GM23338 (cell line): ENCODE measurements around the gene MGME1. TPM values are rescaled to one million over a fixed set of nuclear protein-coding genes. Genes with fewer than 3 reads are reported as not detected.

Experiments used
- ATAC-seq: fragments of 200-7000 bp; cut with Tn5 transposase; 3 replicates; pipeline ENCODE4 v1.9.1; 2020
- DNase-seq: peaks from one replicate; pipeline ENCODE4 v3.0.0-alpha.2; 2015; ENCODE audit warnings: low spot score
- H2AFZ ChIP-seq: fragments of 200-600 bp; sonication (generic); 2 replicates; pipeline ENCODE4 v1.8.0; 2016; ENCODE audit warnings: antibody characterized with exemption, mild to moderate bottlenecking, moderate library complexity
- H3F3A ChIP-seq: fragments of 200-600 bp; sonication (generic); replicated peaks from 2 replicates; pipeline ENCODE4 v1.8.0; 2017; ENCODE audit warnings: antibody characterized with exemption, mixed run types, low read depth
- H3K27ac ChIP-seq: fragments of 200-600 bp; sonication (generic); 2 replicates; pipeline ENCODE4 v1.6.1; 2016; ENCODE audit warnings: low read depth
- H3K27me3 ChIP-seq: fragments of 200-600 bp; sonication (generic); 2 replicates; pipeline ENCODE4 v1.8.0; 2016; ENCODE audit warnings: mild to moderate bottlenecking, mixed run types, moderate library complexity; ENCODE audit not compliant: insufficient read depth
- H3K36me3 ChIP-seq: fragments of 200-600 bp; sonication (generic); 2 replicates; pipeline ENCODE4 v1.8.0; 2016; ENCODE audit warnings: mild to moderate bottlenecking; ENCODE audit not compliant: insufficient read depth
- H3K4me1 ChIP-seq: fragments of 200-600 bp; sonication (generic); 2 replicates; pipeline ENCODE4 v1.8.0; 2016; ENCODE audit warnings: mild to moderate bottlenecking, moderate library complexity; ENCODE audit not compliant: insufficient read depth
- H3K4me2 ChIP-seq: fragments of 200-600 bp; sonication (generic); 2 replicates; pipeline ENCODE4 v1.7.1; 2017; ENCODE audit warnings: mixed run types
- H3K4me3 ChIP-seq: fragments of 200-600 bp; sonication (generic); 2 replicates; pipeline ENCODE4 v1.6.1; 2016; ENCODE audit warnings: mixed run types
- H3K79me2 ChIP-seq: fragments of 200-600 bp; sonication (generic); replicated peaks from 2 replicates; pipeline ENCODE4 v1.8.0; 2017; ENCODE audit warnings: mild to moderate bottlenecking; ENCODE audit not compliant: insufficient read depth
- H3K9me2 ChIP-seq: fragments of 200-600 bp; sonication (generic); 2 replicates; pipeline ENCODE4 v1.8.0; 2017; ENCODE audit not compliant: insufficient read depth
- H4K20me1 ChIP-seq: fragments of 200-600 bp; sonication (generic); replicated peaks from 2 replicates; pipeline ENCODE4 v1.8.0; 2017; ENCODE audit warnings: mild to moderate bottlenecking; ENCODE audit not compliant: insufficient read depth
- H3K27ac Mint-ChIP-seq: 2 replicates; pipeline ENCODE4 v1.8.0; 2020; ENCODE audit warnings: inconsistent platforms, mild to moderate bottlenecking, moderate library complexity, mixed read lengths
- H3K27me3 Mint-ChIP-seq: 3 replicates; pipeline ENCODE4 v1.8.0; 2022; ENCODE audit warnings: low read depth, mild to moderate bottlenecking, moderate library complexity, mixed read lengths, inconsistent platforms; ENCODE audit not compliant: insufficient read depth, poor library complexity
- H3K36me3 Mint-ChIP-seq: 3 replicates; pipeline ENCODE4 v1.8.0; 2021; ENCODE audit warnings: low read depth, mild to moderate bottlenecking, inconsistent platforms, moderate library complexity, mixed read lengths
- H3K4me1 Mint-ChIP-seq: 3 replicates; pipeline ENCODE4 v1.8.0; 2020; ENCODE audit warnings: mild to moderate bottlenecking, inconsistent platforms, mixed read lengths
- H3K4me3 Mint-ChIP-seq: 3 replicates; pipeline ENCODE4 v1.8.0; 2021; ENCODE audit warnings: moderate library complexity, mild to moderate bottlenecking, inconsistent platforms, mixed read lengths
- H3K9me3 Mint-ChIP-seq: 3 replicates; pipeline ENCODE4 v1.8.0; 2020; ENCODE audit warnings: moderate library complexity, mild to moderate bottlenecking, inconsistent platforms, mixed read lengths
- CREB1 ChIP-seq: fragments of 250-450 bp; sonication (Bioruptor Pico); IDR thresholded peaks from 2 replicates; pipeline ENCODE4 v1.5.0; 2020; ENCODE audit warnings: low read depth, mild to moderate bottlenecking, moderate library complexity
- EZH2 ChIP-seq: fragments of 200-600 bp; sonication (generic); IDR thresholded peaks from one replicate; pipeline ENCODE4 v1.8.0; 2017; ENCODE audit warnings: antibody characterized with exemption, mild to moderate bottlenecking, low read depth; ENCODE audit not compliant: unreplicated experiment
- EZH2phosphoT487 ChIP-seq: fragments of 200-600 bp; sonication (generic); IDR thresholded peaks from one replicate; pipeline ENCODE4 v1.8.1; 2018; ENCODE audit warnings: antibody characterized with exemption; ENCODE audit not compliant: unreplicated experiment
- JUNB ChIP-seq: IDR thresholded peaks from one replicate; pipeline ENCODE4 v1.6.1; 2016; ENCODE audit warnings: antibody characterized with exemption; ENCODE audit not compliant: unreplicated experiment
- NANOG ChIP-seq: IDR thresholded peaks from 2 replicates; pipeline ENCODE4 v1.6.1; 2016; ENCODE audit warnings: antibody characterized with exemption, borderline replicate concordance
- POLR2AphosphoS5 ChIP-seq: IDR thresholded peaks from 2 replicates; pipeline ENCODE4 v1.6.1; 2016; ENCODE audit warnings: antibody characterized with exemption, low read depth
- STAT1 ChIP-seq: IDR thresholded peaks from one replicate; pipeline ENCODE4 v1.6.1; 2016; ENCODE audit warnings: antibody characterized with exemption; ENCODE audit not compliant: unreplicated experiment
- ZNF114 ChIP-seq: fragments of 250-450 bp; sonication (Bioruptor Pico); IDR thresholded peaks from 2 replicates; pipeline ENCODE4 v1.5.0; 2020; ENCODE audit warnings: mild to moderate bottlenecking, moderate library complexity
- ZNF331 ChIP-seq: fragments of 250-450 bp; sonication (Bioruptor Pico); IDR thresholded peaks from 2 replicates; pipeline ENCODE4 v1.5.0; 2020; ENCODE audit warnings: low read depth, mild to moderate bottlenecking, moderate library complexity
- polyA plus RNA-seq: library from polyadenylated mRNA; unstranded; fragments of >200 nt; fragmentation: Nextera tagmentation; extraction: Ambion mirVana; gene quantifications from 2 replicates; pipeline ENCODE4 v1.2.1, GENCODE V29; 2016
- total RNA-seq: library from RNA; depleted of rRNA; stranded (reverse); fragments of >200 nt; shearing (Covaris generic); gene quantifications from 2 replicates; pipeline ENCODE4 v1.2.3, GENCODE V29; 2014
- TF ChIP-seq, protein P1 (sequence below): IDR thresholded peaks from 2 replicates; pipeline ENCODE4 v1.6.1; 2016; ENCODE audit warnings: antibody characterized with exemption
- TF ChIP-seq, protein P2 (sequence below): IDR thresholded peaks from one replicate; pipeline ENCODE4 v1.6.1; 2018; ENCODE audit warnings: antibody characterized with exemption; ENCODE audit not compliant: unreplicated experiment
- TF ChIP-seq, protein P3 (sequence below): fragments of 250-450 bp; sonication (Bioruptor Pico); IDR thresholded peaks from 2 replicates; pipeline ENCODE4 v1.5.0; 2020; ENCODE audit warnings: mild to moderate bottlenecking, moderate library complexity
- TF ChIP-seq, protein P4 (sequence below), 2 experiments: fragments of 200-600 bp in 1 of 2; sonication (generic) in 1 of 2; conservative IDR thresholded peaks; 2 replicates each; pipeline versions ENCODE4 v1.5.1 to v1.6.1; 2016 to 2017; ENCODE audit warnings: antibody characterized with exemption in 2 of 2, low read depth in 2 of 2, mild to moderate bottlenecking in 2 of 2, moderate library complexity in 1 of 2

MGME1 gene
- total and polyA plus RNA-seq, 2 experiments from 2014 or later: 43.1 to 56.9 TPM

DNA sequence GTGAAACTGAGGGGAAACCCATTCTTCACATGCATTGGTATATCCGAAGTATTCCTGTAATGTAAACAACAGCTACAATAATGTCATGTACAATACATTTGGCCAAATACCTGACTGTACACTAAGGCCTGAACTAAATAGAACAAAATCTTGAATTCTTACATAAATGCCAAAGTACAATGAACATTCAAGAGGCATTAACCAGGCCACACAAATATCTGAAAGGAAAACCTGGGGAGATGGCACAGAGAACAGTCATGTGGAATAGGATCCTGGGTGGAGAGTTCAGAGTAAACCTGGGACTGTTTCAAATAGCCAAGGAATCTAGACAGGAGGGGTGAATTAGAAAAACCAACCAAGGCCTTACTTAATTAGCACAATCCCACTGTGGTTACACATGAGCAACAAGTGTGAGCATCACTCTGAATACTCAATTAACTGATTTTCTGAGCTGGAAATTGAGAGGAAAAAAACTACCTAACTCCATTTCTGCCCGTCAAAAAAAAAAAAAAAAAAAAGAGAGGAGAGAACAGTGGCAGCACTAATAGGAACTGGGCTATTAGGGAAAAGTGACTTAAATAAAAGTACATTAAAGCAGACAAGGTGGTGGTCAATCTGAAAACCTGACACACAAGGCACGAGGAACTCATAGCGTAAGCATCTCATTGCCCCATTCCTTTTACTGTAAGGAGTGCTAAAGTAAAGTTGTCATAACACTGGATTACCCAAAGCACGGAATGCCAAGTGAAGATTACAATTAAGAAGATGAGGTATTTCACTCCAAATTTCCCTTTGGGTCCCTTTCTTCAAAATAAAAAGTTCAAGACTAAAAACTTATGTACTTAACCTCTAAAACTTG is 11.1 kb upstream of the MGME1 start:
- Histone ChIP-seq H3K27ac (peak overlapping the region; percentile 67), H2AFZ (no peak overlapping the region), H3F3A (peaks cover 16% of the 10 kb centered on the region), H3K4me2 (peak overlapping the region; percentile 53), H3K4me3 (no peak overlapping the region), H3K4me1 (peaks cover 34% of the 10 kb centered on the region), H3K36me3 (peaks cover 29% of the 10 kb centered on the region), H3K79me2 (peaks cover 100% of the 10 kb centered on the region), H4K20me1 (peaks cover 86% of the 10 kb centered on the region), H3K27me3 (no peaks in the 10 kb centered on the region), H3K9me2 (no peaks in the 10 kb centered on the region)
- H3K36me3 Mint-ChIP-seq: peaks cover 79% of the 10 kb centered on the region
- DNase-seq: no peak
- peak overlapping the region; percentile 34; the same call in 1 of the 2 replicates for H3K27ac Mint-ChIP-seq
- peaks cover 11% of the 10 kb centered on the region for H3K27me3 Mint-ChIP-seq
- H3K4me1 Mint-ChIP-seq: peaks cover 43% of the 10 kb centered on the region
- no peak for ATAC-seq
- TF ChIP-seq NANOG: no peak
- TF ChIP-seq CREB1 (CRISPR knock-in tag): no peak
- no peak for TF ChIP-seq JUNB
- TF ChIP-seq, protein P1, sequence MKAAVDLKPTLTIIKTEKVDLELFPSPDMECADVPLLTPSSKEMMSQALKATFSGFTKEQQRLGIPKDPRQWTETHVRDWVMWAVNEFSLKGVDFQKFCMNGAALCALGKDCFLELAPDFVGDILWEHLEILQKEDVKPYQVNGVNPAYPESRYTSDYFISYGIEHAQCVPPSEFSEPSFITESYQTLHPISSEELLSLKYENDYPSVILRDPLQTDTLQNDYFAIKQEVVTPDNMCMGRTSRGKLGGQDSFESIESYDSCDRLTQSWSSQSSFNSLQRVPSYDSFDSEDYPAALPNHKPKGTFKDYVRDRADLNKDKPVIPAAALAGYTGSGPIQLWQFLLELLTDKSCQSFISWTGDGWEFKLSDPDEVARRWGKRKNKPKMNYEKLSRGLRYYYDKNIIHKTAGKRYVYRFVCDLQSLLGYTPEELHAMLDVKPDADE: no peak
- no peak for TF ChIP-seq POLR2AphosphoS5
- no peak for TF ChIP-seq EZH2phosphoT487
- TF ChIP-seq, protein P2, sequence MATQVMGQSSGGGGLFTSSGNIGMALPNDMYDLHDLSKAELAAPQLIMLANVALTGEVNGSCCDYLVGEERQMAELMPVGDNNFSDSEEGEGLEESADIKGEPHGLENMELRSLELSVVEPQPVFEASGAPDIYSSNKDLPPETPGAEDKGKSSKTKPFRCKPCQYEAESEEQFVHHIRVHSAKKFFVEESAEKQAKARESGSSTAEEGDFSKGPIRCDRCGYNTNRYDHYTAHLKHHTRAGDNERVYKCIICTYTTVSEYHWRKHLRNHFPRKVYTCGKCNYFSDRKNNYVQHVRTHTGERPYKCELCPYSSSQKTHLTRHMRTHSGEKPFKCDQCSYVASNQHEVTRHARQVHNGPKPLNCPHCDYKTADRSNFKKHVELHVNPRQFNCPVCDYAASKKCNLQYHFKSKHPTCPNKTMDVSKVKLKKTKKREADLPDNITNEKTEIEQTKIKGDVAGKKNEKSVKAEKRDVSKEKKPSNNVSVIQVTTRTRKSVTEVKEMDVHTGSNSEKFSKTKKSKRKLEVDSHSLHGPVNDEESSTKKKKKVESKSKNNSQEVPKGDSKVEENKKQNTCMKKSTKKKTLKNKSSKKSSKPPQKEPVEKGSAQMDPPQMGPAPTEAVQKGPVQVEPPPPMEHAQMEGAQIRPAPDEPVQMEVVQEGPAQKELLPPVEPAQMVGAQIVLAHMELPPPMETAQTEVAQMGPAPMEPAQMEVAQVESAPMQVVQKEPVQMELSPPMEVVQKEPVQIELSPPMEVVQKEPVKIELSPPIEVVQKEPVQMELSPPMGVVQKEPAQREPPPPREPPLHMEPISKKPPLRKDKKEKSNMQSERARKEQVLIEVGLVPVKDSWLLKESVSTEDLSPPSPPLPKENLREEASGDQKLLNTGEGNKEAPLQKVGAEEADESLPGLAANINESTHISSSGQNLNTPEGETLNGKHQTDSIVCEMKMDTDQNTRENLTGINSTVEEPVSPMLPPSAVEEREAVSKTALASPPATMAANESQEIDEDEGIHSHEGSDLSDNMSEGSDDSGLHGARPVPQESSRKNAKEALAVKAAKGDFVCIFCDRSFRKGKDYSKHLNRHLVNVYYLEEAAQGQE: no peak
- no peak for TF ChIP-seq ZNF114 (CRISPR knock-in tag)
- TF ChIP-seq EZH2: no peak
- TF ChIP-seq, protein P3, sequence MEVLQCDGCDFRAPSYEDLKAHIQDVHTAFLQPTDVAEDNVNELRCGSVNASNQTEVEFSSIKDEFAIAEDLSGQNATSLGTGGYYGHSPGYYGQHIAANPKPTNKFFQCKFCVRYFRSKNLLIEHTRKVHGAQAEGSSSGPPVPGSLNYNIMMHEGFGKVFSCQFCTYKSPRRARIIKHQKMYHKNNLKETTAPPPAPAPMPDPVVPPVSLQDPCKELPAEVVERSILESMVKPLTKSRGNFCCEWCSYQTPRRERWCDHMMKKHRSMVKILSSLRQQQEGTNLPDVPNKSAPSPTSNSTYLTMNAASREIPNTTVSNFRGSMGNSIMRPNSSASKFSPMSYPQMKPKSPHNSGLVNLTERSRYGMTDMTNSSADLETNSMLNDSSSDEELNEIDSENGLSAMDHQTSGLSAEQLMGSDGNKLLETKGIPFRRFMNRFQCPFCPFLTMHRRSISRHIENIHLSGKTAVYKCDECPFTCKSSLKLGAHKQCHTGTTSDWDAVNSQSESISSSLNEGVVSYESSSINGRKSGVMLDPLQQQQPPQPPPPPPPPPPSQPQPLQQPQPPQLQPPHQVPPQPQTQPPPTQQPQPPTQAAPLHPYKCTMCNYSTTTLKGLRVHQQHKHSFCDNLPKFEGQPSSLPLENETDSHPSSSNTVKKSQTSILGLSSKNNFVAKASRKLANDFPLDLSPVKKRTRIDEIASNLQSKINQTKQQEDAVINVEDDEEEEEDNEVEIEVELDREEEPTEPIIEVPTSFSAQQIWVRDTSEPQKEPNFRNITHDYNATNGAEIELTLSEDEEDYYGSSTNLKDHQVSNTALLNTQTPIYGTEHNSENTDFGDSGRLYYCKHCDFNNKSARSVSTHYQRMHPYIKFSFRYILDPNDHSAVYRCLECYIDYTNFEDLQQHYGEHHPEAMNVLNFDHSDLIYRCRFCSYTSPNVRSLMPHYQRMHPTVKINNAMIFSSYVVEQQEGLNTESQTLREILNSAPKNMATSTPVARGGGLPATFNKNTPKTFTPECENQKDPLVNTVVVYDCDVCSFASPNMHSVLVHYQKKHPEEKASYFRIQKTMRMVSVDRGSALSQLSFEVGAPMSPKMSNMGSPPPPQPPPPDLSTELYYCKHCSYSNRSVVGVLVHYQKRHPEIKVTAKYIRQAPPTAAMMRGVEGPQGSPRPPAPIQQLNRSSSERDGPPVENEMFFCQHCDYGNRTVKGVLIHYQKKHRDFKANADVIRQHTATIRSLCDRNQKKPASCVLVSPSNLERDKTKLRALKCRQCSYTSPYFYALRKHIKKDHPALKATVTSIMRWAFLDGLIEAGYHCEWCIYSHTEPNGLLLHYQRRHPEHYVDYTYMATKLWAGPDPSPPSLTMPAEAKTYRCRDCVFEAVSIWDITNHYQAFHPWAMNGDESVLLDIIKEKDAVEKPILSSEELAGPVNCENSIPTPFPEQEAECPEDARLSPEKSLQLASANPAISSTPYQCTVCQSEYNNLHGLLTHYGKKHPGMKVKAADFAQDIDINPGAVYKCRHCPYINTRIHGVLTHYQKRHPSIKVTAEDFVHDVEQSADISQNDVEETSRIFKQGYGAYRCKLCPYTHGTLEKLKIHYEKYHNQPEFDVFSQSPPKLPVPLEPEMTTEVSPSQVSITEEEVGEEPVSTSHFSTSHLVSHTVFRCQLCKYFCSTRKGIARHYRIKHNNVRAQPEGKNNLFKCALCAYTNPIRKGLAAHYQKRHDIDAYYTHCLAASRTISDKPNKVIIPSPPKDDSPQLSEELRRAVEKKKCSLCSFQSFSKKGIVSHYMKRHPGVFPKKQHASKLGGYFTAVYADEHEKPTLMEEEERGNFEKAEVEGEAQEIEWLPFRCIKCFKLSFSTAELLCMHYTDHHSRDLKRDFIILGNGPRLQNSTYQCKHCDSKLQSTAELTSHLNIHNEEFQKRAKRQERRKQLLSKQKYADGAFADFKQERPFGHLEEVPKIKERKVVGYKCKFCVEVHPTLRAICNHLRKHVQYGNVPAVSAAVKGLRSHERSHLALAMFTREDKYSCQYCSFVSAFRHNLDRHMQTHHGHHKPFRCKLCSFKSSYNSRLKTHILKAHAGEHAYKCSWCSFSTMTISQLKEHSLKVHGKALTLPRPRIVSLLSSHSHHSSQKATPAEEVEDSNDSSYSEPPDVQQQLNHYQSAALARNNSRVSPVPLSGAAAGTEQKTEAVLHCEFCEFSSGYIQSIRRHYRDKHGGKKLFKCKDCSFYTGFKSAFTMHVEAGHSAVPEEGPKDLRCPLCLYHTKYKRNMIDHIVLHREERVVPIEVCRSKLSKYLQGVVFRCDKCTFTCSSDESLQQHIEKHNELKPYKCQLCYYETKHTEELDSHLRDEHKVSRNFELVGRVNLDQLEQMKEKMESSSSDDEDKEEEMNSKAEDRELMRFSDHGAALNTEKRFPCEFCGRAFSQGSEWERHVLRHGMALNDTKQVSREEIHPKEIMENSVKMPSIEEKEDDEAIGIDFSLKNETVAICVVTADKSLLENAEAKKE (CRISPR knock-in tag): no peak
- TF ChIP-seq STAT1: no peak
- TF ChIP-seq ZNF331 (CRISPR knock-in tag): no peak
- TF ChIP-seq, protein P4, sequence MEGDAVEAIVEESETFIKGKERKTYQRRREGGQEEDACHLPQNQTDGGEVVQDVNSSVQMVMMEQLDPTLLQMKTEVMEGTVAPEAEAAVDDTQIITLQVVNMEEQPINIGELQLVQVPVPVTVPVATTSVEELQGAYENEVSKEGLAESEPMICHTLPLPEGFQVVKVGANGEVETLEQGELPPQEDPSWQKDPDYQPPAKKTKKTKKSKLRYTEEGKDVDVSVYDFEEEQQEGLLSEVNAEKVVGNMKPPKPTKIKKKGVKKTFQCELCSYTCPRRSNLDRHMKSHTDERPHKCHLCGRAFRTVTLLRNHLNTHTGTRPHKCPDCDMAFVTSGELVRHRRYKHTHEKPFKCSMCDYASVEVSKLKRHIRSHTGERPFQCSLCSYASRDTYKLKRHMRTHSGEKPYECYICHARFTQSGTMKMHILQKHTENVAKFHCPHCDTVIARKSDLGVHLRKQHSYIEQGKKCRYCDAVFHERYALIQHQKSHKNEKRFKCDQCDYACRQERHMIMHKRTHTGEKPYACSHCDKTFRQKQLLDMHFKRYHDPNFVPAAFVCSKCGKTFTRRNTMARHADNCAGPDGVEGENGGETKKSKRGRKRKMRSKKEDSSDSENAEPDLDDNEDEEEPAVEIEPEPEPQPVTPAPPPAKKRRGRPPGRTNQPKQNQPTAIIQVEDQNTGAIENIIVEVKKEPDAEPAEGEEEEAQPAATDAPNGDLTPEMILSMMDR (conservative IDR thresholded peaks at IDR 0.05; ENCODE audit: low read depth in 2 of 2): no peak
- H3K9me3 Mint-ChIP-seq: no peaks in the 10 kb centered on the region
- no peak overlapping the region for H3K4me3 Mint-ChIP-seq
